GM12872 (cell line): Measurements from ENCODE around the gene SIRPB2.

ENCODE experiments used
- TF ChIP-seq, protein P1 (sequence below): IDR thresholded peaks from 3 replicates; pipeline ENCODE4 v1.5.1; 2011; ENCODE audit warnings: low read depth, mild to moderate bottlenecking, low read length, moderate library complexity; ENCODE audit not compliant: insufficient read depth

Gene SIRPB2

DNA sequence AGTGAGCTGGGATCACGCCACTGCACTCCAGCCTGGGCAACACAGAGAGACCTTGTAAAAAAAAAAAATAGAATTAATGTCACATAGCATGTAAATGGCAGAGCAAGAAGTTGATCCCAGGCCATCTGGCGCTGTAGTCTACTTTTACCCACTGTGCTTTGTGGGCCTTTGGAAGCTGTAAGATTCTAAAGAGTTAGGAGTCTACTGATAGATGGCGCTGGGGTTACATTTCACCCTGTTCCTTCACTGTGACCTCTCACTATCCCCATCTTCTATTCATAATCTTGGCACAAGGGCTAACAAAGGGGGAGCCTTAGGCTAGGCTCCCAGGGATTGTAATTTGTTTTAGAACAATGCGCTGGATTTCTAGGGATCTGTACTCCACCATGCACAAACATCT lies 41.8 kb upstream of the SIRPB2 start:
- TF ChIP-seq, protein P1, sequence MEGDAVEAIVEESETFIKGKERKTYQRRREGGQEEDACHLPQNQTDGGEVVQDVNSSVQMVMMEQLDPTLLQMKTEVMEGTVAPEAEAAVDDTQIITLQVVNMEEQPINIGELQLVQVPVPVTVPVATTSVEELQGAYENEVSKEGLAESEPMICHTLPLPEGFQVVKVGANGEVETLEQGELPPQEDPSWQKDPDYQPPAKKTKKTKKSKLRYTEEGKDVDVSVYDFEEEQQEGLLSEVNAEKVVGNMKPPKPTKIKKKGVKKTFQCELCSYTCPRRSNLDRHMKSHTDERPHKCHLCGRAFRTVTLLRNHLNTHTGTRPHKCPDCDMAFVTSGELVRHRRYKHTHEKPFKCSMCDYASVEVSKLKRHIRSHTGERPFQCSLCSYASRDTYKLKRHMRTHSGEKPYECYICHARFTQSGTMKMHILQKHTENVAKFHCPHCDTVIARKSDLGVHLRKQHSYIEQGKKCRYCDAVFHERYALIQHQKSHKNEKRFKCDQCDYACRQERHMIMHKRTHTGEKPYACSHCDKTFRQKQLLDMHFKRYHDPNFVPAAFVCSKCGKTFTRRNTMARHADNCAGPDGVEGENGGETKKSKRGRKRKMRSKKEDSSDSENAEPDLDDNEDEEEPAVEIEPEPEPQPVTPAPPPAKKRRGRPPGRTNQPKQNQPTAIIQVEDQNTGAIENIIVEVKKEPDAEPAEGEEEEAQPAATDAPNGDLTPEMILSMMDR: no peak

DNA sequence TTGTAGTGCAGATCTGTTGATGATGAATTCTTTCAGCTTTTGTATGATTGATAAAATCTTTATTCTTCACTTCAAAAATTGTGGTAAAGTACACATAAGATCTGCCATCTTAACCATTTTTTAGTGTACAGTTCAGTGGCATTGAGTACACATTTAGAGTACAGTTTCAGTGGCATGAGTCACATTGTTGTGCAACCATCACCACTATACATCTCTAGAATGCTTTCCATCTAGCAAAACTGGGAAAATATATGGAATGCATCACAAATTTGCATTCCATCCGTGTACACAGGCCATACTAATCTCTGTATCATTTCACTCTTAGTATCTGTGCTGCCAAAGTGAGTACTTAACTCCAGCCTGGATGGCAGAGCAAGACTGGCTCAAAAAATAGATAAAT lies 37.6 kb upstream of the SIRPB2 start:
- TF ChIP-seq, protein P1: no peak

DNA sequence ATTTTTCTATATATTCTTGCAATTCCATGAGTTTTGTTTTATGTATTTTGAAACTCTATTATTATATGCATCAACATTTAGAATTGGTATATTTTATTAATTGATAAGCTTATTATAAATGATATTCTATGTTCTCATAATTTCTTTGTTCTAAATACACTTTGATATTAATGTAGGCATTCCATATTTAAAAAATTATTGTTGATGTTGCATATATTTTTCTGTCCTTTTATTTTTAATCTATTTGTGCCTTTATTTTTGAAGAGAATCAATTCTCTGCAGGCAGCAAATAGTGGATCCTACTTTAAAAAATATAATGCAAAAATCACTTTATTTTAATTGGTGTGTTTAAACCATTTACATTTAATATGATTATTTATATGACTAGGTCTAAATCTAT lies 36.7 kb upstream of the SIRPB2 start:
- TF ChIP-seq, protein P1: no peak

DNA sequence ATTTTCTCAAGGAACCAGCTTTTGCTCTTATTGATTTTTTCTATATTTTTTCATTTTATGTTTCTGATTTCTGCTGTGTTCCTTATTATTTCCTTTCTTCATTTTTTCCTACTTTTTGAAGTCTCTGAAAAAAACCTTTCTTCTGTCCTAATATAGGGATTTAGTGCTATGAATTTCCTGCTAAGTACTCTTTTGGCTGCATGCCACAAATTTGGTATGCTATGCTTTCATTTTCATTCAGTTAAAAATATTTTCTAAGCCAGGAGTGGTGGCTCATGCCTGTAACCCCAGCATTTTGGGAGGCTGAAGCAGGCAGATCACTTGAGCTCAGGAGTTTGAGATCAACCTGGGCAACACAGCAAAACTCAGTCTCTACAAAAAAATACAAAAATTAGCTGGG lies 35.7 kb upstream of the SIRPB2 start:
- TF ChIP-seq, protein P1: no peak

DNA sequence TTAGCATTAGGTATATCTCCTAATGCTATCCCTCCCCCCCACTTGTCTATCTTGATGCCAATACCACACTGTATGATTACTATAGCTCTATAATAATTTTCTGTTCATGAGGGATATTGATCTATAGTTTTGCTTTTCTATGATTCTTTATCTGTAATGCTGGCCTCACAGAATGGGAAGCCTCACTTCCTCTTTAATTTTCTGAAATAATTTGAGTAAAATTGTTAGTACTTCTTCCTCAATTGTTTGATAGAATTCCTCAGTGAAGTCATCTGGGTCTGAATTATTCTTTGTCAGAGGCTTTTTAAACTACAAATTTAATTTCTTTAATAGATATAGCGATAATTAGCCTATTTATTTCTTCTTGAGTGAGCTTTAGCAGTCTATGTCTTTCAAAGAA lies 35.1 kb upstream of the SIRPB2 start:
- TF ChIP-seq, protein P1: no peak

DNA sequence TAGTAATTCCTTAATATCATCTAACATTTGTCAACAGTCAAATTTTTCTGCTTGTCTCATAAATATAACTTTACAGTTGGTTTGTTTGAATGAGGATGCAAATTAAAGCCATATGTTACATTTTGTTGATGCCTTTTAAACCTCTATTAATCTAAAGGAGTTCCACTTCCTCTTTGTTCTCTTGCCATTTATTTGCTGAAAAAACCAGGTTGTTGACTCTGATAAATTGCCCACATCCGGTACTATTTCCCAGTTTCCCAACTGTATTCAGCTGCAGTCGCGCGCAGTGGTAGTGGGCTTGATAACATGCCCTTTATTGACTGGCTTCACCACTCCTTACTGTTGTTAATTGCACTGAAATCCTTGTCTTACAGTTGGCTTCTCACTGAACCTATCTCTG lies 32.8 kb upstream of the SIRPB2 start:
- TF ChIP-seq, protein P1: no peak

DNA sequence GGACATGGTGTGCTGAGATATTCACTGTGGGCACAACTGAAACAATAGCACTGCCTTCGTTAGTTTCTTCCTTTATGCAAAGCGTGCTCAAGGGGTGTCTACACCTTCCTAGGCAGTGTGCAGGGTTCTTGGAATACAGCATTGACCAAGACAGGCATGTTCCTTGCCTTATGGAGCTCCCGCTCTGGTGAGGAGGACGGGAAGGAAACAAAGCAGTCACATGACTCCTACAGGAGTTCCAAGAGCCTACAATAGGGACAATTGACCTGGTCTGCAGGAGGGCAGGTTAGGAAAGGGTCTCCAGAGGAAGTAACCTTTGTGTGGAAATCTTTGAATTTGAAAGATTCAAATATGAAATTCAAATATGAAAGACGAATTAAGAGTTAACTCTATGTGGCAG lies 25.8 kb upstream of the SIRPB2 start:
- TF ChIP-seq, protein P1: no peak

DNA sequence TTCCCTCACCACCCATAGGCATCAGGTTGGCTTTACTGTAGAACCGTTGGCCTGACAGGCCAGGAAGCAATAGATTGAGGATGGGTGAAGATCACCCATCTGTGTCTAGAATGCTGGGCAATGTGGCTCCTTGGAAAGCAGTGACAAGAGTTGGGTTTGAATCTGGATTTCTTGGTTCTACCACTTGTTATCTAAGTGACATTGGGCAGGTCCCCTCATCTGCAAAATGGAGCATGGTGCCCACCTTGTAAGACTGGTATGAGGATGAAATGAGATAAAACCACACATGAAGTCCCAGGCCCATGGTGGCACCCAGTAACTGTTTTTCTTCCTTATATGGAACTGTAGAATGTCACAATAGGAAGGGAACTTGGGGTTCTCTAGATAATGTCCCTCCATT lies 22.6 kb upstream of the SIRPB2 start:
- TF ChIP-seq, protein P1: no peak
